HG02973 (cell line): ENCODE measurements around the gene SSR4.

Experiments
- ATAC-seq: cut with Tn5 transposase; IDR thresholded peaks from one replicate; pipeline ENCODE4 v1.9.1; 2021; ENCODE audit warnings: moderate library complexity; ENCODE audit not compliant: unreplicated experiment

Gene SSR4

DNA sequence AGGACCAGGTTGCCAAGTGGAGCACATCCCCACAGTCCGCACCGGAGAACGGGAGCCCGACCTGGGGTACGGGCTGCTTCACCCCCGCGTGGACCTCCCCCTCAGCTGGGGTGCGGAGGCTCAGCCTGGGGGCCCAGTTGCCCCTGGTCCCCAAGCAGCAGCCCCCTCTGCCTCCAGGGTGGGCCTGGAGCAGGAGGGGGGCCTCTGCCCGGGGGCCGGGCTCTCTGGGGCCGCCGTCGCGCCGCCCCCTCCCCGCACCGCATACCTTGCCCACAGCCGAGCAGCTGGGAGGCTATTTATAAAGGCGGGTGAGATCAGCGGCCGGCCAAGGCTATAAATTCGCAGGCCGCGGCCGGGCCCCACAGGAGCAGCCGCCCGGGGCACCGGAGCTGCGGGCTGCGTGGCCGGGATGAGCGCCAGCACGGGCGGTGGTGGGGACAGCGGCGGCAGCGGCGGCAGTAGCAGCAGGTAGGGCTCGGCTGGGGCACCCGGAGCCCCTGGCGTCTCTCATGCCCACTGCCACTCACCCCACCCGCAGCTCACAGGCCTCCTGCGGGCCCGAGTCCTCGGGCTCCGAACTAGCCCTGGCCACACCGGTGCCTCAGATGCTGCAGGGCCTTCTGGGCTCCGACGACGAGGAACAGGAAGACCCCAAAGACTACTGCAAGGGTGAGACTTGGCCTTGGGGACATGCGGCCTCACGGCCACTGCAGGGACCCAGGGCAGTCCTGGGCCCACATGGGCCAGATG lies 13.6 kb upstream of the SSR4 start, which contains the start of gene SRPK3:
TSS of gene SRPK3 (plus strand) at position 364 of the 750 bp plus-strand sequence. CDS start at position 410, 46 bp downstream.
- no peak for ATAC-seq

DNA sequence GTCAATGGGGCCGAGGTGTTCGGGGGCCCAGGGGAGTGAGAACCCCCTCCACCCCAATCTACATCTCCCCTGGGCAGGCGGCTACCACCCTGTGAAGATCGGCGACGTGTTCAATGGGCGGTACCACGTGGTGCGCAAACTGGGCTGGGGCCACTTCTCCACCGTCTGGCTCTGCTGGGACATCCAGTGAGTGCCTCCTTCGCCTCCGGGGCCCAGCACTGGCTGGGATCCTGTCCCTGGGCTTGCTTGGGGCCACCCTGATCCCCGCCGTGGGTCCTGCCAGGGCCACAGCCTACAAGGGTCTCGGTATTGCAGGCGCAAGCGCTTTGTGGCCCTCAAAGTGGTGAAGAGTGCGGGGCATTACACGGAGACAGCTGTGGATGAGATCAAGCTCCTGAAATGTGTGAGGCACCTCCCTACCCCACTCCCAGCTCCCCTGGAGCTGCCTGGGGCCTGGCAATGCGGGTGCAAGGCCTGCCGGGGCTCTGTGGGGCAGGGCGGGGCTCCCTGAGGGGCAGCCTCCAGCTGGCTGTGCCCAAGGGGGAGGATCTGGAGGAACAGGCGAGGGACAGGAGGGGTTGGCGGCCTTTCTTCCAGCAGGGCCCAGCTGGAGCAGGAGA lies 12.9 kb upstream of the SSR4 start:
- ATAC-seq: no peak

DNA sequence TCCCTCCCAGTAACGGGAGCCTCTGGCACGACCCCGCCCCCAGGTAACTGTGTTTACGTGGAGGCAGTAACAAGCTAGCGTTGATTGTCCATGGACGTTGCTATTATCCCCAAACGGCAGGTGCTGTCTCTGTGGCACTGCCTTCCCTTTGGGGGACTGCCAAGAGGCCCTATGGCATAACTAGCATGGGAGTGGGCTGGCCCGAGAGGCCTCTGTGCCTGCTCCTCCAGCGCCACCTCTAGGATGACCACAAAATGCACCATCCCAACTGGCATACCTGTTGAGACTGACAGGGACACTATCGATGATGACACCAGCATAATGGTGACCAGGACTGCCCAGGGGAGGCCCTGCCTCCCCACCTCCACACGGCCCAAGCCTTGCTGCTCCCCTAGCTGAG lies 12.2 kb upstream of the SSR4 start:
- ATAC-seq: no peak

DNA sequence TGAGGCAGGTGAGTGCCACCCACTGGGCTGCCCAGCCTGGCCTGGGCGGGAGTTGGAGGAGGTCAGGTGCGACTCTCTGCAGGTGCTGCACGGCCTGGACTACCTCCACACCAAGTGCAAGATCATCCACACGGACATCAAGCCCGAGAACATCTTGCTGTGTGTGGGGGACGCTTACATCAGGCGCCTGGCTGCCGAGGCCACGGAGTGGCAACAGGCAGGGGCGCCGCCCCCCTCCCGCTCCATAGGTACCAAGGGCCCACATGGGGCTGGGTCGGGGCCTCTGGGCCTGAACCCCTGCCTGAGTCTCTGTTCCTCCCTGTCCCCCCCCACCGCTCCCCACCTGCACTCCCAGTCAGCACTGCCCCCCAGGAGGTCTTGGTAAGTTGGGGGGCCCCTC lies 11.6 kb upstream of the SSR4 start:
- no peak for ATAC-seq

DNA sequence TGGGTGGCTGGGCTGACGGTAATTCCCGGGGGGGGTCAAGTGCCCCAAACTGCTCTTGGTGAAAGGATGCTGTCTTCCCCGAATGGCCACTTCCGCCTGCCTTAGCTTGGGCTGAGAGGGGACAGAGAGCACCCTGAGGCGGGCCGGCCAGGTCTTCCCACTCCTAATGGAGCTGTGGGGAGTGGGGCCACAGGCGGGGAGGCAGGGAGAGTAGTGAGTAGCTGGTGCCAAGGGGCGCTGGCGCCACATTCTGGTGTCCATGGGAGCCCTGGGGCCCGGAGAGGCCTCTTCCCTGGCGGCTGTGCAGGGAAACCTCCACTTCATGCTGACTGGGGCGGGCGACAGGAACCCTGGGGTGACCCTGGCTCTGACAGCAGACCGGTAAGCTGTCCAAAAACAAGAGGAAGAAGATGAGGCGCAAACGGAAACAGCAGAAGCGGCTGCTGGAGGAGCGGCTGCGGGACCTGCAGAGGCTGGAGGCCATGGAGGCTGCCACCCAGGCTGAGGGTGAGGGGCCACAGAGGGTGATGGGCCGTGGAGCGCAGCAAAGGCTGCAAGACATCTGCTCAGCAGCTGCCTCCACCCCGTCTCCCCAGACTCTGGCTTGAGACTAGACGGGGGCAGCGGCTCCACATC lies 11.0 kb upstream of the SSR4 start:
- no peak for ATAC-seq

DNA sequence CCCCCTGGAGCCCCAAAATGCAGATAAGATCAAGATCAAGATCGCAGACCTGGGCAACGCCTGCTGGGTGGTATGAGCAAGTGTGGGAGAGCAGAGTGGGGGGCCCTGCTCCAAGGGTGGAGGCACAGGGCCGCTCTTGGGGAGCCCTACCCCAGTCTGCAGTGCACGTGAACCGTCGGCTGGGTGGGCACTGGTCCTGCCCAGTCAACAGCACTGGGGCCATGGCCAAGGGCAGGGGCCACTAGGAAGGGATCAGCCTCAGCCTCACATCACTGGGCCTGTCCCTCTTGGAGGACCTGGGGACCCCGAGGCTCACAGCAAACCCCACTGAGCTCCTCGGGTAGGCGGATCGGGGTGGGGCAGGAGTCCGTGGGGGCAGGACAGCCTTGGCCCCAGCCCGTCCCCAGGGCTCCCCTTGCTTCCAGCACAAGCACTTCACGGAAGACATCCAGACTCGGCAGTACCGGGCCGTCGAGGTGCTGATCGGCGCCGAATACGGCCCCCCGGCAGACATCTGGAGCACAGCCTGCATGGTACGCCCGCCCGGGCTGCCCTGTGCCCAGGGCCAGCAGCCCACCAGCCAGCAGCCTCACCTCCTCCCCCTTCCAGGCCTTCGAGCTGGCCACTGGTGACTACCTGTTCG lies 10.0 kb upstream of the SSR4 start:
- ATAC-seq: no peak

DNA sequence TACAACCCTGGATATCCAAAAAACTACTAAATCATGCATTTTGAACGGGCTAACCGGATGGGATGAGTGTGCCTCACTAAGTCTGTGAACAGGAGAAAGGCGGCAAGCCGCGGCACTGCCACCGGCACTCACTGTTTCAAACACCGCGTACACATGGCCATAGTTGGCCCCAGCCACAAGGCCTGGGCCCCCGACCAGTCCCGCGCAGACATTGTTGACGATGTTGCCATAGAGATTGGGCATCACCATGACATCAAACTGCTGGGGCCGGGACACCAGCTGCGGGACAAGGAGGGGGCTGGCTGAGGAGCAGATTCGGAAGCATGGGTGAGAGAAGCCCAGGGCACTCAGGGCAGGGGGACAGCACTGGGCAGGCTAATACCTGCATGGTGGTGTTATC lies 7.8 kb upstream of the SSR4 start:
- ATAC-seq: no peak

DNA sequence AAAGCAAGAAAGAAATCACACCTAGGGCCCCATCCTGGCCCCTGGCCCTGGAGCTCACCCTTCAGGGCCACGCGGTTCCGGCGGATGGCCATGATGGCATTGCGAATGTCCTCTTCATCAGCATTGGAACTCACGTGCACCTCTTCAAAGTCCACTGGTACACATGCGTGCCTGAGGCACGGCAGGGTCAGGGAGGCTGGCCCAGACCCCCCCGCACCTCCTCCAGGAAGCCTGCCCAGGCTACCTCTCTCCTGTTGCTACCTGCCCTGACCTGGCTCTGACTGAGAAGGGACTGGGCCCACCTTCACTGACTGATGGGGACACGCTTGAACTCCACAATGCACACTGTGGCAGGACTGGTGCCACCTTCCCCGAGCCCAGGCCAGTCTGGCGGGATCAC lies 4.8 kb upstream of the SSR4 start:
- no peak for ATAC-seq

DNA sequence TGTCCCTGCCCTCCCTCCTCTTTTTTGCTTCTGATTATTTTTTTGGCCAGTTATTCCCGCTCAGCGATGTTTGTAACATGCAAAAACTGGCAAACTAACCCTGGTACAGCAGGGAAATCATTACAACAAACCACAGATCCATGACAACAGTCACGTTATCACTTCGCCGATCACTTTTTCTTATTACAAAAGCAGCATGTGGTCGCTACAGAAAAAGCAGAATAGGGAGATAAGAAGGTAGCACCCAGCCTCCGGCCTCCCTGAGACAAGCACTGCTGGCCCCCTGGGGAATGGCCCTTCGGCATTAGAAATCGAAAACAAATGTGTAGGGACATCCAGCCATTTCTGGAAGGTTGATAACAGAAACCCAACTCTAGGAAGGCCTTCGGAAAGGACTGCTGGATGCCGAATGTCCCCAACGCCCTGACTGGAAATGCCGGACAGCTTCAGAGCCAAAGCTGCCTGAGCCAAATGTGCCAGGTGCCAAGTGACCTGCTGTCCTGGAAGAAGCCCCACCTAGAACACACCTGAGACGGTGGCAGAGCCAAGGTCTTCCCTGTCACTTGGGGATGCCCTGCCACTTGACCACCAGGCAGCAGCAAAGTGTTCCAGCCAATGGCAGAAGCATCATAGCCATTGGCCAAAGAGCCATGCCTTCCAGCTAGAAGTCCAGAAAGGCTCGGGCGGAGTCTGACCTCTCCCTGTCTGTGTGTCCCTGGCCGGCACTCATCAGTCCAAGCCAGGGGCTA lies 3.2 kb upstream of the SSR4 start:
- ATAC-seq: no peak

DNA sequence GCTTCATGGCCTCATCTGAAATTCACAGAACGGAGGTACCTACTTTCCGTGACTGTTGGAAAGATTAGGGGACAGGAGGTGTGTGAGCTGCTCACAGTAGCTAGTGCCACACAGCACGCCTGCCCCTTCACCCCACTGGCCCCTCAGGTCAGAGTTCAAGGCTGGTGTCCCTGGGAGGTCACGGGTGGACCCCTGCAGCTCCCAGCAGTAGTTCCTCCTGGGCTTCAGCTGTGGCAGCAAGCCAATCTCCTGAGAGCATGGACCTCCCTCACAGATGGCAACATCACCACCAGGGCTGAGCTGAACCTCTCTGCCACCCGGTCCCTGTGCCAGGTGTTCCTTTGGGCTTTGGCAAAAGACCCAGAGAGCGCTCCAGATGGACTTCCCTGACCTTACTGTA lies 2.1 kb upstream of the SSR4 start:
- ATAC-seq: no peak

DNA sequence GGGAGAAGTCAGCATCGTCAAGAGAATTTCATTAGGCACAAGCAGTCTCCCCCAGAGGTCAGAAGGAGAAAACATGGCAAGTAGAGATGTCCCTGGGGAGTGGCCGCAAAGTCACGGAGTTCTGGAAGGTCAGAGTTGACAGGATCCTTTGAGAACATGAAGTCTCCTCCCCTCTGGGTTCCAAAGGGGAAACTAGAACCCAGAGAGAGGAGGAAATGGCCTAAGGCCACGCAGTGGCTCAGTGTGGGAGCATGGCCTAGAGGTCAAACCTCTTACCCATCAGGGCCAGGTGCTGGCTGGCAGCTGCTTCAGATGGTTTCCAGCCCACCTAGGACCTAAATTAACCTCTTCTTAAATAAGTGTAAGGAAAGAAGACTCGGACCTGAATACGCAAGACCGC lies 1.2 kb upstream of the SSR4 start:
- ATAC-seq: no peak

DNA sequence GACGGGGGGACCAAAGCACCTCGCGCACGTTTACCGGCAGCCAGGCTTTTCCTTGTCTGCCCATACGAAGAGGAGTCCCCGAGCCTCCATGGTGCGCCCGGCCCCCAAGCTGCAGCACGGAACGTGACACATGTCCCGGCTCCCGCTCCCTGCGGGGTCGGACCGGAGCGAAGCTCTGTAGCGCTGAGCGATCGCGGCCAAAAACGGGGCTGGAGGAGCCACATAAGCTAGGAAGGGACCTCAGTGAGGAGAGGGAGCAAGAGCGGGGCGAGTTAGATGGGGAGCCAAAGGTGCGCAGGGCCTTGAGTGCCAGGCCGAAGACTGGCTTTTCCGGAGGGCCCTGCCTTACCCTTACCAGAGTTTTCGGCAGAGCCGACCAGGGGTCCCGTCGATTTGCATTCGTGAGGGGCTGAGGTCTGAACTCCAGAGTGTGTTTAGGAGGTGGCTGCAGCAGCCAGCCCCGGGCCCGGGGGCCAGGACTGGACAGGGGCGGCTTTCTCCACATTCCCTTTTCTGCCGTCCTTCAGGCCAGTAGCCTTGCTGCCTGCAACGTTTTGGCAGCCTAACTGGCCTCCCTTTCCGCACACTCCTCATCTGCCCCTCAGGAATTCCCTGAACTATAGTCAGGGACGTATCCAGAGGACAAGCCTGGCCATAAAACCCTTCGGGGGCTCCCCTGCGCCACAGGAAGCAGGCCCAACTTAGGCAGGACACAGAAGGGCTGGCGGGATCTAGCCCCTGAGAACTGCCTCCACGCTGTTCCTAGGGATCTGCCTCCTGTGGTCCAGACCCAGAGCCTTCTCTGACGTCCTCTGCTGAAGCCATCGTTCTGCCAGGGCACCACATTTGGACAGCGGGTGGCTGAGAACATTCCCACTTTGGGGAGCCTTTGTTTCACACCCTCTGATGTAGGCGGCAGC lies 689 bp downstream of the SSR4 start:
- ATAC-seq: no peak

DNA sequence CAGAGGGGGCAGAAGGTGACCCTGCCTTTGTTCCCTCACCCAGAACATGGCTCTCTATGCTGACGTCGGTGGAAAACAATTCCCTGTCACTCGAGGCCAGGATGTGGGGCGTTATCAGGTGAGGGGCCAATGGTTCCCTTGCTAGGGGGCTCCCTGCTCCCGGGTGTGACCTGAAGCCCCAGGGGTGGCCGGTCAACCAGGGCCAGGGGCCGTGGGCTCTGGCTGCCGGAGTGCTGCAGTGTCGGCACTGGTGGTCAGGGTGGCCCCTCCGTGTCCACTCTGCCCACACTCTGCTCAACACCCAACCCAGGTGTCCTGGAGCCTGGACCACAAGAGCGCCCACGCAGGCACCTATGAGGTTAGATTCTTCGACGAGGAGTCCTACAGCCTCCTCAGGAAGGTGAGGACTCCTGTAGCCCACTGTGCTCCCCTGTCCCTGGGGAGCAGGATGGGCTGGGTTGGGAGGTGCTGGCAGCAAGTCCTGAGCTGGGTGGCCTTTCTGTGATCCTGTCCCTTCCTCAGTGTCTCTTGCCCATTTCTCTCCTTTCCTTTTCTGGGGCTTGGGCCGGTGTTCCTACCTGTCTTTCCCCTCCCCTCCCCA lies 3.0 kb downstream of the SSR4 start:
- ATAC-seq: no peak

DNA sequence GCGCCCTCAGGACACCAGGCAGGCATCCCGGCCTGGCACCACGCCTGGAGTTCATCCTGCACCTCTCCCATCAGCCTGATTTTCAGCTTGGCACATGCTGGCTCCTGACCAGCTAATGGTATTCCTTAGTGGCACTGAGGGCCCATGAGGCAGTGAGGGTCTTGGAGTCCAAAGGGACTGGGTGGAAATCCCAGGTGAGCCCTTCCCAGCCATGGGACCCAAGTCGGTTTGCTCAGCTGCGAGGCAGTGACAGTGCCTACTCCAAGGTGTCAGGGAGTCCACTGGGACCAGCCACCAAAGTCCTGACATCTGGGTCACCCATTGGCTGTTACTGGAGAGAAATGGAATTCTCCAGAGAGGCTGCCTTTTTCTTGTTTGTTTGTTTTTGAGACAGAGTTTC lies 4.9 kb downstream of the SSR4 start:
- no peak for ATAC-seq

DNA sequence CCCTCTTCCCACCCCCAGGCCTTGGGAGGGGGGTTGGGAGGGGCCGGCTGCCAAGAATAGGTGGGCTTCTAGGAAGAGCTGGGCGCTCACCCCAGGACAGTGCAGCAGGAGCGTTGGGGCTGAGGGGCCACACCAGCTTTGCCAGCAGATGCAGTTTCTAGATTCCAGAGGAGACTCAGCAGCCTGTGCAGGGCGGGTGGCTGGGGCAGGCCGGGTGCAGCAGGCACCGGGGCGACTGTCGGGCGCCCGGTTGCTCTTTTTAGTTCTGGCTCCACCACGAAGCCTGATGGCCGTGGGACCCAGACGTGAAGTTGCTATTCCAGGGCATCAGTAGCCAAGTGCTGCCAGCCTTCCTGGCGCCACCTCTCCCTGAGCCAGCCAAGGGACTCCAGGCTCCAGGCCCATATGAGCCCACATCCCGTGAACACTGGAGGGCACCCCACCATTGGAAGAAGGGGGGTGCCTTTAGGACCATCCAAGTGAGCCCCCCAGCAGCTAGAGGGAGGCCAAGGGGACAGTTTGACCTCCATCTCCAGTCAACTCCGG lies 5.8 kb downstream of the SSR4 start:
- no peak for ATAC-seq

DNA sequence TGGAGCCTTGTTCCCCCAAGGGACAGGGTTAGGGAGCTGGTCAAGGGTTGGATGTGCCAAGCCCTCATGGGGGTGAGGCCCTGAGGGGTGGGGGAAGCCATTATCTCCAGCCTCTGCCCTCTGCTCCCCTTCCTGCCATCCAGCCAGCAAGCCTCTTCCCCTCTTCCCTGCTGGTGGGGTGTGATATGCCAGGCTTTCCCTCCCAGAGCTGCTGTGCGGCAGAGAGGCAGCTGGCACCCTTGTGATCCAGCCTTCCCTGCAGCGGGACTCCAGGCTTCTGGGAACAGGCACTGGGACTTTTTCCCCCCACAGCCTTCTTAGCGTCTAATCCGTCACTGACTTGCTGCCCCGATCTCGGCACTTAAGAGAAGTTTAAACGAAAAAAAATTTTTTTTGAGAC lies 6.3 kb downstream of the SSR4 start:
- no peak for ATAC-seq

DNA sequence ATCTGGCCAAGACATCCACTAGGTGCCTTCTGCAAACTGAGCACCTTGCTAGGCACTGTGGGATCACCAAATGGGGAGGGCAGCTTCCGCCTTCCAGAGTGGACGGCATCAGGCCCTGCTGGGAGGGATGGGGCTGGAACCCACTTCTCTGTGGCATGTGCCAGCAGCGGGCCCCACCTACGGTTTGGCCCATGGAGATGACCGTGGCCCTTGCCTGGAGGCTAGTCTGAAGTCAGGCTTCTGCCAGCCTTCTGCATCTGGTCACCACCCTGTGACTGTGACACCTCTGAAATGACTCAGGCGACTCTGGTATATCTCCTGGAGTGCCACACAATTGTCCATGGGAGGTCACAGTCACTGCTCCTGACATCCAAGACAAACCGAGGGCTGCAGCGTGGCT lies 7.2 kb downstream of the SSR4 start:
- ATAC-seq: no peak

DNA sequence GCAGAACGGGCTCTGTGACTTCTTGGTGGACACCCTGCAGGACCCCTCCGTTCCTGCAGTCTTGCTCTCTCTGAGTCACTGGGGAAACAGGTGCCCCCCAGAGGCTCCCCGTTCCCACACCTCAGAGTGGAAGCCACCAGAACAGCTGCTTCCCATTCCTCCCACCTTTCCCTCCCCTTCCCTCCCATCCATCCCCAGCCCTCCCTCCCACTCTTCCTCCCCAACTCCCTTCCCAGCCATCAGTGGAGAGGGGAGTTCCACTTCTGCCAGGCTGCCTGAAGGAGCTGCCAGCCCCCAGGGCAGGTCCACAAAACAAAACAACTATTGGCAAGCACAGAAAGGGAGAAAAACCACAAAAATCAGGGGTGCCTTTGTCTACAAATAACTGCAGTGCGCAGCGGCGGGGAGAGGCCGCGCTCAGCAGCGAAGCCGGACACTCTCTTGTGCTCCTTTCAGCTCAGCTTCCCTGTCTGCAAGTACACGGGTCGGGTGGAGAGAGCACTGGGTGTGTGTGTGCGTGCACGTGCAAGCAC lies 8.1 kb downstream of the SSR4 start:
- ATAC-seq: no peak
